HG03354 (cell line): ENCODE results near the gene DMXL1.
"Not testable (repeated sequence)": the region's sequence is repeated elsewhere in the genome, so short reads cannot be mapped to it uniquely, and the experiment has no call there.

Experiments
- ATAC-seq: cut with Tn5 transposase; IDR thresholded peaks from one replicate; pipeline ENCODE4 v1.9.1; 2021; ENCODE audit warnings: mild to moderate bottlenecking; ENCODE audit not compliant: unreplicated experiment, poor library complexity, severe bottlenecking

The DMXL1 gene

GRCh38 chr5:119187776-119188529, 117.1 kb downstream of the DMXL1 start:
- no peak for ATAC-seq

DNA sequence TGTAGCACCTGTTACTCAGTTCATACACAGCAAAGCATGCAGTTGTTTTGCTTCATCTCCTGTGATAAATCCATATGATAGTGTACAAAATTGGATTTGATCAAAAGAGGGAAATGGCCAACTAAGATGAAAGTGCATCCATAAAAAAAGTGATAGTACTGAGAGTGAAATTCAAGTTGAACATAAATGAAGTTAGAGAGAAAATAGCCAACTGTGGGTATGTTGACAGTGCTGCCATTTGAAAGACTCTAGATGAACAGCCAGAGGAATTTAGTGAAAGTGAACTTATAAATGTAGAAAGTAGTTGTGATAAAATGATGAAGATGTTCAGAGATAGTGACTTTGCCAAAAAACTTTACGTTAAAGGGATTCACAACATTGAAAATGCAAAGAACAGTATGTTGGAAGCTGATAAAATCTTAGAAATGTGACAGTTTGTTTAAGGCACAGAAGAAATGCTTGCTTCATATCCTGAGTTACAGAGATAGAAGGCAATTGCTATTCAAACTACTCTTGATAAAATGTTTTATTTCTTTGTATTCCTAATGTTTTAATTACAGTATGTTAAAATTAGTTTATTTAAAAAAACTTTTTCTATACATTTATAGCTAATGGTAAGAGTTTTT, 119.7 kb downstream of the DMXL1 start:
- no peak for ATAC-seq

GRCh38 chr5:119191944-119192343, 121.1 kb downstream of the DMXL1 start:
- ATAC-seq, result no peak

DNA sequence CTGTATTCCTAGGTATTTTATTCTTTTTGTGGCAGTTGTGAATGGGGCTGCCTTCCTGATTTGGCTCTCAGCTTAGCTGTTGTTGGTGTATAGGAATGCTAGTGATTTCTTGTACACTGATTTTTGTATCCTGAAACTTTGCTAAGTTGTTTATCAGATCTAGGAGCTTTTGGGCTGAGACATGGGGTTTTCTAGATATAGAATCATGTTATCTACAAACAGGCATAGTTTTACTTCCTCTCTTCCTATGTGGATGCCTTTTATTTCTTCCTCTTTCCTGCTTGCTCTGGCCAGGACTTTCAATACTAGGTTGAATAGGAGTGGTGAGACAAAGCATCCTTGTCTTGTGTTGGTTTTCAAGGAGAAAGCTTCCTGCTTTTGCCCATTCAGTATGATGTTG, 129.9 kb downstream of the DMXL1 start:
- no peak for ATAC-seq

- ATAC-seq, result no peak
These were observed 136.2 kb downstream of the DMXL1 start for GRCh38 chr5:119207105-119207504.

- no peak for ATAC-seq
These were observed 141.1 kb downstream of the DMXL1 start for GRCh38 chr5:119212026-119212425.

GRCh38 chr5:119212676-119213075, 141.8 kb downstream of the DMXL1 start:
- no peak for ATAC-seq

GRCh38 chr5:119217183-119217582, 146.3 kb downstream of the DMXL1 start:
- no peak for ATAC-seq

- no peak for ATAC-seq
These were observed 148.2 kb downstream of the DMXL1 start for GRCh38 chr5:119218830-119219782.

DNA sequence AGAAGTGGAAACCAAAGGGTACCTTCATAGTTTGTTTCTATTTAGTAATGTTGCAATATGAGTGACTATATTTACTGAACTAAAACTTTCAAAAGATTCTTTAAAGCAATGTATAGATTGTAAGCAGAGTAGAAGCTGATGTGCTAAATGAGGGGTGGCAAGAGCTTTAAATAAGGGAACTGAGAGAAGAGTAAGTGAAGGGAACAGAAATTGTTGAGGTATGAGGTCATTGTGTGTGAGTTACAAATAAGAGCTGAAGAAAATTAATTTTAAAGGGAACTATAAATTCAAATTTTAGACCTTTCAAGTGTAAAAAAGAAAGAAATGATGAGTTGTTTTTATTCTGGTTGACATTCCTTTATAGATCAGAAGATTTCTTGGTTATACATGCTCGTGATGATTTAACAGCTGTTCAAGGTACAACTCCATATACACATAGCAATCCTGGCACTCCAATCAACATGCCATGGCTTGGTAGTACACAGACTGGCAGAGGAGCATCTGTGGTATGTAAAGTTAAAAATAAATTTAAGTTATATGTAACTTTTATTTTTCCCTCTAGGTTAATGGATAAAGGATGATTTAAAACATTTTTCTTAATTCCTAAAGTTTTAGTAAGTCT, 149.8 kb downstream of the DMXL1 start:
- ATAC-seq, result peak; percentile 91

- no peak for ATAC-seq
These were observed 150.4 kb downstream of the DMXL1 start for GRCh38 chr5:119221330-119221729.

DNA sequence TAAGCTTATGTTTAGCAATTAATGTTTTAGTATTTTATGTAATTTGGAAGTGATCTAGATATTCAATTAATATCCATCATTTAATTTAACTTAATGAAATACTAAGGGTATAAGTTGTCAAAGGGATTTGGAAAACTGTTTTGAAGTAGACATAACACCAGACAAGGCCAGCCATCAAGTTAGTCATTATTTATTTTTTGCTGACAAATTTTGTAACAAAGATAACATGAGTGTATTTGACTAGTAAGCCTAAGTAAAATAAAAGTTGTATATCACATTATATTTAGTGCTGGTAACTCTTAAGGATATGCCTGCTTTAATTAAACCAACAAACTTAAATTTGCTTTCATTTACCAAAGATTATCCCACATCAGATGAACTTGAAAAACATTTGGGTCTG, 159.1 kb downstream of the DMXL1 start:
- no peak for ATAC-seq

DNA sequence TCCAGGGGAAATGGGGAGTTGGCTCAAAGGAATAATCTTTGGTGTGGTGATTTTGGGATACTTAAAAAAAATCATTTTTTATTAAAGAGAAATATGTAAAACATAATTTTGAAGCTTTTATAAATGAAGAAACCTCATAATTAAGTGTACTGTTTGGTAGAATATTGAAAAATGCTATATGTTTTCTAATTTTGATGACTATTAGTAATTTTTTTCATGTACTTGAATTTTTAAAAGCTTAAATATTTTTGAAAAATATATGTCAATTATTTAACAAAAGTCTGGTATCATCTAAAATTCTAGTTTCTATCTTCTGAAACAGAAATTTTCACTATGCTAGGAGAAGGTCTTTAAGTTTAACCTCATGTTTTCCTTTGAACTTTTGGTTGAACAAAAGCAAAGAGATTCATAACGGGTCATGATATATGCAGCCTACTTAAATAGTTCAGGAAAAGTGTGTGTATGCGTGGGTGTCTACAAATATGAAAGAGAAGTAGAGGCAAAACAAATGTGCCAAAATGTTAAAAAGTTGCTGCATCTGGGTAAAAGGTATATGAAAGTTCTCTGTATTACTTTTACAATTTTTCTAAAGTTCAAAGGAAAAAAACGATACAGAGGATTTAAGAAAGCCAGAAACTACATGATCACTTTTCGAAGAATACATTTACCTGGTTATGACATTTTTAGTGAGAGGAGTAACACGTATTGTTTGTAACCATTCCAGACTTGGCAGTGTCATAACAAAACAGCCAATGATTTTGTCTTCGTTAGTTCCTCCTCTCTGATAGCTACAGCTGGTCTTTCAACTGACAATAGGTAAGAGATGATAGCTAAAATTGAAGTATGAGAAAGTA, 167.6 kb downstream of the DMXL1 start:
- no peak for ATAC-seq

- no peak for ATAC-seq
These were observed 168.2 kb downstream of the DMXL1 start for GRCh38 chr5:119239119-119239417.

DNA sequence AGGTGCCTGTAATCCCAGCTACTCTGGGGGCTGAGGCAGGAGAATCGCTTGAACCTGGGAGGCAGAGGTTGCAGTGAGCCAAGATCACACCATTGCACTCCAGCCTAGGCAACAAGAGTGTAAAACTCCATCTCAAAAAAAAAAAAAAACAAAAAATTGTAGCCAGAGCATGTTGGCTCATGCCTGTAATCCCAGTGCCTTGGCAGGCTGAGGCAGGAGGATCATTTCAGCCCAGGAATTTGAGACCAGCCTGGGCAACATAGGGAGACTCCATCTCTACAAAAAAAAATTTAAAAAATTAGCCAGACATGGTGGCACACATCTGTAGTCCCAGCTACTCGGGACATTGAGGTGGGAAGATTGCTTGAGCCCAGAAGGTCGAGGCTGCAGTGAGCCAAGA, 168.9 kb downstream of the DMXL1 start:
- ATAC-seq, result not testable (repeated sequence)

DNA sequence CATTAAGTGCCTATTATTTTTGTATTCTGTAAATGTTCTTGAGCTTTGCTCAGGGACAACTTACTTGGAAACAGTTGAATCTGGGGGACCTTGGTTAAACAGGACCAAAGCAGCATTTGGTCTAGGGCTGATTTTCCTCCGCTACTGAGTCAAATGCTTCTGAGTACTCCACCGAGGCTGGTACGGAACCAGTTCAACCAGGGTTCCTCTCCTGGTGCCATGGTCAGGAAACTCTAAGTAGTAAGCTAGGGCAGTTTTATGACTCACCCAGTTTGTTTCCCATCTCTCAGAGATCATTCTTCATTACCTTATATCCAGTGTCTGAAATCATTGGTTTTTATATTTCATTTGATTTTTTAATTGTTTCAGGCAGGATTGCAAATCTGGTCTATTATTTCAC, 173.0 kb downstream of the DMXL1 start:
- ATAC-seq, result no peak

GRCh38 chr5:119250946-119251901, 180.3 kb downstream of the DMXL1 start:
- ATAC-seq, result no peak
